ENCODE results near the gene L2HGDH.

DNA sequence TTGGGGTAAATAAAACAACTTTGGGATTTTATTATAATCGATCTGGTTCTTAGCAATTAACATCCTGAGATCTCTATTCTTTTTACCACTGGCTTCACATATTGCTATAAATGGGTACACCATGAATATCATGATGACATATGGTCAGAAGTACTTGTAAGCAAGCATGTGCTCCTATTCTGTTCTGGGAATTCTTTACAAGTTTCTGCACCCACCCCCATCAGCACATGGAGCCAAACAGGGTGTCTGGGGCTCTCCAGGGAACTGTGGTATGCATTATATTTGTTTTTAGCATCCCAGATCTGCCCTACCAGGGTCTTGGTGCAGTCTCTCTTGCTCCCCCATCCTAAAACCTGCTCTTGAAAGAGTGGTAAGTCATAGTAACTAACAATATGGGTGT lies 31.4 kb upstream of the L2HGDH start:
- TF ChIP-seq, protein P1, sequence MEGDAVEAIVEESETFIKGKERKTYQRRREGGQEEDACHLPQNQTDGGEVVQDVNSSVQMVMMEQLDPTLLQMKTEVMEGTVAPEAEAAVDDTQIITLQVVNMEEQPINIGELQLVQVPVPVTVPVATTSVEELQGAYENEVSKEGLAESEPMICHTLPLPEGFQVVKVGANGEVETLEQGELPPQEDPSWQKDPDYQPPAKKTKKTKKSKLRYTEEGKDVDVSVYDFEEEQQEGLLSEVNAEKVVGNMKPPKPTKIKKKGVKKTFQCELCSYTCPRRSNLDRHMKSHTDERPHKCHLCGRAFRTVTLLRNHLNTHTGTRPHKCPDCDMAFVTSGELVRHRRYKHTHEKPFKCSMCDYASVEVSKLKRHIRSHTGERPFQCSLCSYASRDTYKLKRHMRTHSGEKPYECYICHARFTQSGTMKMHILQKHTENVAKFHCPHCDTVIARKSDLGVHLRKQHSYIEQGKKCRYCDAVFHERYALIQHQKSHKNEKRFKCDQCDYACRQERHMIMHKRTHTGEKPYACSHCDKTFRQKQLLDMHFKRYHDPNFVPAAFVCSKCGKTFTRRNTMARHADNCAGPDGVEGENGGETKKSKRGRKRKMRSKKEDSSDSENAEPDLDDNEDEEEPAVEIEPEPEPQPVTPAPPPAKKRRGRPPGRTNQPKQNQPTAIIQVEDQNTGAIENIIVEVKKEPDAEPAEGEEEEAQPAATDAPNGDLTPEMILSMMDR (IDR thresholded peaks at IDR 0.05; ENCODE audit: low read depth, low read length, poor library complexity, severe bottlenecking), result no peak
- TF ChIP-seq EZH2phosphoT487 (IDR thresholded peaks at IDR 0.05; ENCODE audit: borderline replicate concordance, low read length), result no peak

All from DOHH2 (cell line).